H4 (cell line): ENCODE results near the gene RALGDS. TPM values are rescaled to one million over a fixed set of nuclear protein-coding genes. Genes with fewer than 3 reads are reported as not detected.

Source experiments
- DNase-seq: peaks from one replicate; pipeline ENCODE4 v3.0.0-alpha.2; 2015; ENCODE audit warnings: low spot score
- total RNA-seq: library from RNA; depleted of rRNA; stranded (reverse); fragments of >200 nt; shearing (Covaris generic); gene quantifications from 2 replicates; pipeline ENCODE4 v1.2.3, GENCODE V29; 2014

RALGDS gene
- total RNA-seq, 1 experiment from 2014 or later: 12.6 TPM

DNA sequence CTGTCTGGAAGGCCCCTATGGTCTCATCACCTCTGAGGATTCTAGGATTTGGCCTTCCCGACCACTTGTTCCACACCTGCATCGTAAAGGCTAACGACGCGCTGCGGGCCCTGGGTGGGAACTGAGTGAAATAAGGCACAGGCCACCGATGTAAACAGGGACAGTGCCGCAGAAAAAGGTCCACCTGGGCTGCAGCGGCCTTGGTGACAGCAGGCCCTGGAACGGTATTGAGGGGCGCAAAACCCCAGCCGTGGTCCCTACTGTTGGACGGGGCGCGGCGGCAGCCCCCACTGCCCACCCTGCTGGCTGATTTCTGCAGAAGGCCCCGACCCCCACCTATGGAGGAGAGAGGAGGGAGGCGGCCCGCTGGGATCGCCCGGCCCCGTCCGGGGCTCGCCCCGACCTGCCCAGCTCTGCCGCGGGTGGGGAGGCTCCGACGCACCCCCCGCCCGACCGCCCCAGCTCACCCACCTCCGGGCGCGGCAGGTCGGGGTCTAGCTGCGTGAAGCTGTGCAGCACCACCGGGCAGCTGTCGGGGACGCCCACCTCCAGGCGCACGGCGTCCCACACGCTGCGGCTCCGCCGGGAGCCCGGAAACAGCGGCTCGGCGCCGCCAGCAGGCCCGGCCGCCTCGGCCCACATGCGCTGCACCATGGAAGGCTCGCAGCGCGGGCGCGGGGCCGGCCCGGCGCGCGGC is 391 bp downstream of the RALGDS start:
- DNase-seq: no peak

DNA sequence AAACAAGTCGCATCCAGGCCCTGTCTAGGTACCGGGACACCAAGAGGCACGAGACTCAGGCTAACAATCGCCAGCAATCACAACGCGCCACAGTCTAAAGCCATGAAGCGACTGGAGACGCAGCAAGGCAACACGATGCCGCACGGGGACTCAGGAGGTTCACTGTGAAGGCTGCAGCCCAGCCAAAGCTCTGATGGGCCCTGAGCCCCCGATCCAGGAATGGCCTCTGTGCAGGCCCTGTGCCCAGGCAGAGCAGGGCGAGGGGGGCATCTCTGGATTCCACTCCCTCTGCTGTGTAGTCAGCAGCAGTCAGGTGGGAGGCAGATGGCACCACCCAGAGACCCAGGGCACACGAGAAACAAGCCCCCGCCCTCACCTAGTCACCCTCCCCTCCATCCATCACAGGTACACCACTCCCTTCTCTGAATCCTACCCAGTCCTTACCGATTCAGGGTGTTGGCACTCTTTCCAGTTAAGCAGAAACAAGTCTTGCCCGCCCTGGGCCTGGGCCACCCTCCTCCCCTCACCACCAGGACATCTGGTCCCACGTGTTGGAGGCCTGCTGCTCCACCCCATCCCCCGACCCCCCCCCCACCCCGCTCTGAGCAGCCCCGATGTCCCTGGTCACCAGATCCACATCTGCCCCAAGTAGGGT is 1.1 kb downstream of the RALGDS start:
- DNase-seq: no peak

DNA sequence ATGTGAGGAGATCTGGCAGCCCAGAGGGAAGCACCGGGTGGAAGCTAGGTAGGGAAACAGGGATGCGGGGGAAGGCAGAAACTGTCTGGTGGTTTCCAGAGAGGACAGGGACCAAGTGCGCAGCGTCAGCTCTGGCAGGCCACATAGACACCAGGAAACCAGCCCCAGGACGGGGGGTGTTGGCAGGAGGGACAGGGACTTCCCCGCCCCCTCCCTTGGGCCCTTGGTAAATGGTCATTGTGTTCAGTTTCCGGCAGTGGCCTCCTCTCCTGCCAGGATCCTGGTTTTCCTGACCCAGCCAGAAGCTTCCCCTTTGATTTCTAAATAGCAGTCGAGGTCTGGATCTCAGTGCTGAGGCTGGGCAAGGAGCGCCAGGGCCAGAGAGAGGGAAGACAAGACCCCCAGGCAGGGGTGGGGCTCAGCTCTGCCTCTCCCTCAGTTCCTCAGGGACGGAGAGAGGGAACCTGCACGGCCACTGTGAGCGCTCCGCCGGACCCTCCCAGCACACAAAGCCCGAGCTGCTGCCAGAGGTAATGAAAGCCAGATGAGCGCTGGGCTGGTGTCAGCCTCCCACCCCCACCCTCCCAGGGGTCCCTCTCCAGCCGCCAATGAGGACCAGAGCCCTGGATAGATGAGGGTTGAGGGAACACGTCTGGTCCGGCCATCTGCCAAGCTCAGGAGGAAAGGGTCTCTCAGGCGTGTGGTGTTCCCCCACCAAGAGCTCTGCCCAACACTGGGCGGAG is 1.8 kb downstream of the RALGDS start:
- DNase-seq: no peak

DNA sequence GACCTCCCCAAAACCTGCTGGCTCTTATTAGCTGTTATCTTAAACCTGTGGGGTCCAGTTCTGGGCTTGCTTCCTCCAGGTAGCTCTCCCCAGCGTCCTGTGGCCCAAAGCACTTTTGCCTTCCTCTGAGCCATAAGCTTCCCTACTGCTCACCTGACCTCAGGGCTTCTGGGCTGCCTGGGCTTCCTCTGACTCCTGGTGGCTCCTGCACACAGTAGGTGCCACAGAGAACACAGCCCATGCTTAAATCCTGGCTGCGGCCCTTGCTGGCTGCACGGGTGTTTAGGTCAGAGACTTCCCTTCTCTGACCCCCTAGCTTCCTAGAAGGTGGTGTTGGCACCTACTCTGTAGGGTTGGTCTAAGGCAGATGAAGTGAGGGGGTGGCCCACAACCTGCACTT is 2.5 kb downstream of the RALGDS start:
- no peak for DNase-seq

DNA sequence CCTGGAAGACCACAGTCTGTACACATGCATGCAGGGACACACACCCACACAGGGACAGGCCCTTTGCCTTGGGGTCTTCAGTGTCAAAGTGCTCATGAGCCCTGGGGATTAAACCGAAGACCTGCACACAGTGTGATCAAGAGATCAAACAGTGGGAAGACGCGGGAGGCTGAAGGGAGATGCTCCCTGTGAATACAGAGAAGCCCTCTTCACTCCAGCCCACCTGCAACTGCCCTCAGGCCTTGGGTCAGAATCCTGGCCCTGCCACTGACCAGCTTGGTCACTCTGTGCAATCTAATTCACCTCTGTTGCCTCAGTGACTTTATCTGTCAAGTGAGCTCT is 2.9 kb downstream of the RALGDS start:
- no peak for DNase-seq

DNA sequence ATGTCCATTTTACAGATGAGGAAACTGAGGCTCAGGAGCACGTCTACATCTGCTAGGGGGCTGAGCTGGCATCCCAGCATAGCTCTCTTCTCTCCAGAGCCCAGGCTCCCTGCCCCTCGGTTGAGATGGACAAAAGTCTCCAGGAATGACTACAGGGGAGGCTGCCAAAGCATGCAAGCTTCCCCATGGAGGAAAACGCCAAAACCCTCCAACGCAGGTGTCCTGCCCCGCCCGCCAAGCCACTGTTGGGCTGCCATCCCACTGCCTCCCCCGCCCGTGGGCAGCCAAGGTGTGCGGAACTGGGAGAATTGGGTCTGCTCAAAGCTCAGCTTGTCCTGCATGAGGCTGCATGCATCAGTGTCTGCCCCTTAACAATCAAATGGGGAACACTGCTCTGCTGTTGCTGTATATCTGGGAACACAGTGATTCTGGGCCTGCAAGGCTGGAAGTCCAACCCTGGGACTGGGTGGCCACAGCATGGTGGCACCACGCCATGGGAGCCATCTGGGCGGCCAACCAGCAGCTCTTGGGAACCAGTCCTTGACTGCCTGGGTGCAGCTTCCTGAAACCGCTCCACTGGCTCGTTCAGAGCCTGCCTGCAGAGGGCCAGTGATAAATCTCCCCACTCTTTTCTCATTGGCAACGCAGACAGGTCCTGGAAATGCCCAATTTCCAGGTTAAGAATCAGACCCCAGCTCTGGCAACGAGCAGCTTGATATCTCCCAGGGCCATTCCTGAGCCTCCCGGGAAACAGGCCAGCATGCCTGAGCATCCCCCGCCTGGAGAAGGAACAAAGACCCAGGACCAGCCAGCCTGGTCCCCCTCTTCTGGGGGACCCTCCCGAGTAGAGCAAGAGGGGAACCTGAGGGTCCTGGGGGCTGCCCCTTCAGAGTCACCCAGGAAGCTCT is 3.5 kb downstream of the RALGDS start:
- DNase-seq: no peak

DNA sequence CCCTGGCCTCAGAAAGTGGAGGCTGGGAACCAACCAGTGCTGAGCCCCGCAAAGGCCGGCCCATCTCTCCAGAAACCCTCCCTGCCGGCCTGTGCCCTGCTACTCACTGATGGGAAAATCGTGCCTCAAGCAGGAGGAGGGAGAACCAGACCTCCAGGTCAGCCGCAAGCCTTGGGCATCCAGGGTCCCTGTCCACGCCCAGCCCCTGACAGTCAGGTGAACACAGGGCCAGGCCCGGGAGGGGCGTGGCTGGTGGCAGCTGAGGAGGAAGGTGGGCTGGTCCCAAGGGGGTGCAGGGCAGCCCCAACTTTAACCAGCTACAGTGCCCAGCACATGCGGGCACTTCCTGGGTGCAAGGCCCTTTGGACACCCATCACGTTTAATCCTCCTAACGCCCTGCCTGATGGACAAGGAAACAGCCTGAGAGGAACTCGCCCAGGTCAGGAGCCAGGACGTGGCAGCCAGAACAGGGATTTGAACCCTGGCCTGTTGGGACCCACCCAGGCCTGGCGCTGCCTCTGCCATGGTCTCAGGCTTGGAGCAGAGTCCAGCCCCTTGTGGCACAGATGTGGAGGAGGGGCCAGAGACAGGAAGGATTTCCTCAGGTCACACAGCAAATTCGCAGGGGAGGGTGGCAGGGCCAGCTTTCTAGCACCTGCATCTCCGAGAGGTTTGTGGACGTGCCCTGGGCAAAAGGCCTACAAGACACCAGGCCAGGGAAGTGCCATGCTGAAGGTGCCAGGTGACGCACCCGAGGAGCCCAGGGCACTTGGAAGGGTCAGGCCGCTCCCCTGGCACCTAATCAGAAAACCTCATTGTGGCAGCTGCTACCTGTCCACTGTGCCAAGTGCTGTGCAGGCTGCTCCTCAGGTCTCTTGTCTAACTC is 4.5 kb downstream of the RALGDS start:
- DNase-seq: no peak

DNA sequence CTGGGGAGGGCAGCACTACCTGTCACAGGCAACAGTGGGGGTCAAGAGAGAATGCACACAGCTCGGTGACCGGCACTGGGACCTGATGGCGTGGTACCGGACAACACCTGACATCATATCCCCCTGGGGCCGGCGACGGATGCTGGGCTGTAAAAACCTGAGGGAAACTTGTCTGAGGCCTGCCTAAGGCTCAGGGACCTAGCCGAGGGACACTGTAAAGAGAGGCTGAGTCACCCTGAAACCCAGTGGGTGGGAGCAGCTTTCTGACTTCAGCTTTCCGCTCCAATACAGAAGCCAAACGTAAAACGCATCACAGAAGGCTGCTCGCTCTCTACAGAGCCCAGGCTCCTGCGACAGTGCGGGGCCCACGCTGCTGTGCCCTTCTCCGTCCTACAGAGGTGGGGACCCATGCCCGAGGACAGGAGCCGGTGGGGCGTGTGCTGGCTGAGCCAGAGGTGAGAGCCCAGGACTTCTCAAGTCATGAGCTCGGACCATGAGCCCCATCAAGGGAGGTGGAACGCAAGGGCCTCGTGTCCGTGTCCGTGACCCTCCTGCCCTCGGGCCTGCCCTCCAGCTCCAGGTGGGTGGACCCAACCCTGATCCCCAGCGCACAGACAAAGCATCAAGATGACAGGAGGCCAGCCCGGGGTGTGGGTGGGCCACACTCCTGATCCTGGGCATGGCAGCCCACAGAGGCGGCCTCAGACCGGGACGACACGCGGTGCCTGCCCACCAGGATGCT is 5.3 kb downstream of the RALGDS start:
- DNase-seq: no peak

DNA sequence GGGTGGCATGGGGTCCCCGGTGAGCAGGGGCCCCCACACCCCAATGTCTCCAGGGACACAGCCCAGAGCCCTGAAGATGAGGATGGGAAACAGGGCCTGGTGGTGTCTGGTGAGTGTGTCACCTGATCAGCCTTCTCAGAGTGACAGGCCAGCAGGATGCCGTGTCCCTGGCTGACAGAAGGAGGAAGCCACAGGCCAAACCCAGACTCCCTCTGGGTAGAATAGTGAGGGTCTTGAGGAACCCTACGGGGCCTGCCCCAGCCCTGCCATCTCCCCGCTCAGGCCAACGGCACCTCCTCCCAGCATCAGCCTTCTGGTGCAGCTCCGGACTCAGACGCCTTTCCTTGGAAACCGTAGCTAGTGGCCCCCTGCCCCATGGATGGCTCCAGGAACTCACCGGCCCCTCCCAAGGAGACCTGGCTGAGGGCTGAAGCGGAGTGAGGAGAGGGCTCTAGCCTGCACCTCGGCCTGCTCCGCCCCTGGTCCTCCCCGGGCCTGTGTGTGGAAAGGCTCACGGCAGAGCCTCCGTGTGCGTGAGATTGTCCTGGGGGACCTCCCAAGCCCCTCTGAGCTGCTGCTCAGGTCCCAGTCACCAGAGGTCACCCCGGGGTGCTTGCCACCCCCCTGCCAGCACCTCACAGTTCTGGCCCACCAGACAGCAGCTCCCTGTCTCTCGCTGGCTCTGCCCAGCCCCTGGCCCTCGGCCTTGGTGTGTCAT is 6.0 kb downstream of the RALGDS start:
- no peak for DNase-seq

DNA sequence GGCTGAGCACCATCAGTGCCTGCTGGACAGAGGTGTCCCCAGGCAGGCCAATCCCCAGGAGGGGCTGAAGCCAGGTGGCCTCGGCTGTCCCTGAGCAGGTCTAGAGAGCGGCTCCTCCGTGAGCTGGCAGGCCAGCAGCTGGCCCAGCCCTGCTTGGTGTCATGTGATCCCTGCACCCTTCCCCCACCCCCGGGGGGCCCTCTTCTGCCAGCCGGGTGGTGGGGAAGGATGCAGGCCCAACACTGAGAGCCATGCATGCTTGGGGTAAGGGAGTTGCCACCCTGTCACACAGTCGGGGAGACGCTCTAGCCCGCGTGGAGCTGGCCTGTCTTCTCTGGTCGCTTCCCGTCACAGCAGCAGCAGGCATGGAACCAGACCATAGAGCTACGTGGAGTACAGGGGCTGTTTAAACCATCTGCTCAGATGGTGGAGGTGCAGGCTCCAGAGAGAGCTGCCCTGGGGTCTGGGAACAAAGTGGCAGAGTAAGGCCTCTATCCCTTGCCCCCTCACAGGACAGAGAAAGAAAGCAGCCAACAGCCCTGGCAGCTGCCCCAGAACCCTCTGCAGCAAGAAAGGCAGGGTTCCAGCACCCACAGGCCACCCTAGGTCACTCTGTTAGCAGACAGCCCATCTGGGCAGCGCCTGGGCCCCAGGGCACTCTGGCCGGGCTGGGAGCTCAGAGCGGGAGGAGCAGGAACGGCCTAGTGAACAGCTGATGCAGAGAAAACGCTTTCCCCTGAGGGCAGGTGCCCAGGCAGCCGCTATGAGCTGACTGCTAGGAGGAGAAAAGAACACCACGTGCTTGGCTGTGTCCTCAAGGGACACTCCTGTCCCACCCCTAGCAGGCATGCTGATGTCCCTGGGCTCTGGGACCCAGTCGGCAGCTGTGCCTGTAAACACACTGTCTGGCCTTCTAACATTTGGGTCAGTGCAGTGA is 6.8 kb downstream of the RALGDS start:
- DNase-seq: peak; percentile 52

DNA sequence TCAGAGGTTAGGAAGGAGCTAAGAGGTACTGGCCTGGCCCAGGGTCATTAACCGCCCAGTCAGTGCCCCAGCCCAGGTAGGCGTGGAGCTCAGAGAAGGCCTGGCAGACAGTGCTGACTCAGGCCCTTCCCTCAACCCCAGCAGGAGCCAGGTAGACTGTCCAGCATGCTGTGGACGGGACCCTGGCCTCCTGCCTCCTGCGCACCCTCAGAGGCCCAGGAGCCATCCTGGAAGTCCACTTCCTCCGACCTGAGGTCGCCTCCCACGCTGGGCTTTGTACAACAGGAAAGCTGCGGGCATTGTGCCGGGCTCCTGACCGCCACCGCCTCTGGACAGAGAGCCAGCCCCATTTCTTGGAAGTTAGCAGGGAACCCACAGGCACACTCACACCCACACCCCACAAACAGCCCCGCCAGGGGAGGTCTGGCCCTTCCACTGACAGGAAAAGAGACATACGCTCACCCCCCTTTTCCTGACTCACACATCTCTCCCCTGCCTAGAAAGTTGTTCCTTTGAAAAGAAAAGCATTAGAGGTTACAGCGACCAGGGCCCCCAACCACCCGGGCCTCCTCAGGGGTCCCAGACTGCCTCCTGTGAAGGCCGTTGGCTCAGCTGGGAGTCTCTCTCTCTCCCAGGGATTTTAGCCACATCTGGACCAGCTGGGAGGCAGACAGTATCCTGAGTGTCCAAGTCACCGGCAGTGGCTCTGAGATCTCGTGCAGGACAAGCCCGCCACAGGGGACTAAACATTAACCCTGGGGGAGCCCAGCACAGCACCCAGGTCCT is 7.7 kb downstream of the RALGDS start:
- no peak for DNase-seq

DNA sequence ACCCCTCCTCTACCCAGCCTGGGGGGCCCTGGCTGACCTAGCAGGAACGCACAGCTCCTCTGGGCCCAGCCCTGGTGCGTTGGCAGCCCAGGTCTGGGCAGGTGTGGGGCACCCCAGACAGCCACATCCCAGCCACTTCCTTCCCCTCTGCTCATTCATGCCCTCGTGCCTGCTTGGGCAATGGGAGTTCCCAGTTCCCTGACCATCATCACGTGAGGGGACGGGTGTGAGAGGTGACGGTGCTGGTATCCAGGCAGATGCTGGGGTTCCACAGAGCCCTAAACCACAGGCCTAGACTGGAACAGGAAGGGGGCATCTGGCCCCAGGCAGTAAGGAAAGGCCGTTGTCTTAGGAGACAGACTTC is 8.4 kb downstream of the RALGDS start:
- no peak for DNase-seq

DNA sequence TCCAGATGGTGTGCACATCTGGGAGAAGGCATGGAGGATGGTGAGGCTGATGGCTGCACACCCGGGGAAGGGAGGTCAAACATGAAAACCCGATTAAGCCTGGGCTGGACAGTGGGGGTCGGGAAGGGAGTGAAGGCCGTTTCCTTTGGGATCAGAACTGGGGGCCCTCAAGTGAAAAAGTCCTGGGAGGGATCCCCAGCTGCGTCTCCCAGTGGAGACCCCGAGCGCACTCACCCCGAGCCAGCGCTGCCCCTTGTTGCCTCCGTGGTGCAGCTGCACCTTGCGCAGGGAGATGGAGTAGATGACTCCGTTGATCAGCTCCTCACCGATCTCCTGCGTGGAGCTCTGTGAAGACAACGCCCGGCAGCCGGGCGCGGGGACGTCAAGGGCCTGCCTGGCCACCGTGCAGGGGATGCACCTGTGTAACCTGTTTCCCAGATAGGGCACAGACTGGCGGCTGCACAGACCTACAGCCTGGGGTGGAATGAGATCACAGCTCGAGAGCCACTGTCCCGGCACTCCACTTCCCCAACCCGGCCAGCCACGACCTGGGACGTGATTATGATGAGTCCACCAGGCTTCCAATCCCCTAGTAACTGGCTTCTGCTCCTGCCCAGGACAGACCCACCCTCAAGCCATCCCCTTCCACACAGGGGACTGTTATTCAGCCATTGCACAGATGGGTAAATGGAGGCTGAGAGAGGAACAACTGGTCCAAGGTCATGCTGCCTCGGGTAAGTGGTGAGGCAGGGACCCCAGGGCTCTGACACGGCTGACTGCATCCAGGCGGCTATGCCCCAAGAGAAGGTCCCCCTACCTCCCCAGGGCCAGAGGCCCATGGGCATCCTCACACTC is 9.0 kb downstream of the RALGDS start:
- DNase-seq: no peak

DNA sequence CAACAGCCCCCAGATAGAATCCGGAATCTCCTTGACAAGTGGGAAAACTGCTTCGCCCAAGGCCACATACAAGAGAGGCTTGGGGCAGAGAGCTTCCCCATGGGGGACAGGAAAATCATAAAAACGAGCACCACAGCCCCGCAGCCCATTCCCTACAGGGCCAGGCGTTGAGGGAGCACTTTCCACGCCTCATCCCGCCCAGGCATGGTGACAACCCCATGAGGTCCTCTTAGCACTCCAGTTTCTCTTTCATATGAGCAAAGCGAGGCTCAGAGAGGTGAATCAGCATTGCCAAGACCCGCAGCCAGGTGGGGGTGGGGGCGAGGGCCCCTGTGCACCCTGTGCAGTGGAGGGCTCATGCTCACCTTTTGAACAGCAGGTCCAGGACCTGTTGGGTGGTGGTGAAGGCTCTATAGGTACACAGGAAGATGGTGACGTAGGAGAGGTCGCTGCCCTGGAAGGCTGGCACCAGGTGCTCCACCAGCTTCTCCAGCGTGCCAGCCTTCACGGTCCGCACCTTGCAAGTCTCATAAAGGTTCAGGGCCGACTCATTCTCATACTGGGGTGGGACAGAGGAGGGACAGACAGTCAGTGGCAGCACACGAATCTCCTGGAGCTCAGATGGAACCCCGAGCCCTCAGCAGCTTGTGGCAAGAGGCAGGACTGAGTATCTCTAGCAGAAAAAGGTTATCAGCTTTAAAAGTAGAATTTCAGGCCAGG is 10.9 kb downstream of the RALGDS start:
- DNase-seq: no peak

DNA sequence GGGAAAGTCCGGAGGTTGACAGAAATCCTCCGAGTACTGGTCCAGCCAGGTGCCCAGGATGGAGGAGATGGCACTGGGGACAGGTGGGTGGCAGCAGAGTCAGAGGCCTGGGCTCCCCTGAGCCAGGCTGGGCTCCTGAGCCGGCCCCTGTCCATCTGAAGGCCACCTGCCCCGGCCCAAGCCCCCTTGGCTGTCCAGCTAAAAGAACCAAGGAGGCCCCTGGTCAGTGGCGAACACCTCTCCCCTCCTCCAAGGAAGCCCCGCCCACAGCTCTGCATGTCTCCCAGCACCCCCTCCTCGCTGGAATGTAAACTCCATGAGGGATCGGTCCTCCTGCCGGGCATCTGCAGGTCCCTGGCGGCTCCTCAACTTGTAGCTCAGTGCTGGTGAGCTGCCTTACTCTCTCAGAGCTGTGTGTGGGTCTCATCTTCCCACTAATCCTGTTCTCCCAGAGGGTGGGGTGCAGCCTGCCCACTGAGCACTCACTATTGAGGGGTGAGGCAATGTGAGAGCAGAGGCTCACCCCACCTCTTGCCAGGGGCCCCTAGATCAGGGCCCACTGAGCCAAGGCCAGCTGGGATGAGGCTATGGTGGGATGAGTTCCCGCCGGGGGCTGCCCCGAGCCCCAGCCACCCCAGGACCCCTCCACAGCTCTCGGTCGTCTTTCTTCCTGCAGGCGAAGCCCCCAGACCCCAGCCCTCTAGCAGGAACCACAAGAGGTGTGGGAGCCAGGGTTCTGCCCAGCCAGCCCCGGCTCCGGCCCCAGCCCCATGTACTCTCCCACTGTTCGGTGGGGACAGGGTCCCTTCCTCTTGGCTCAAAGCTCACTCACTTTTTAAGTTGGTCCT is 12.0 kb downstream of the RALGDS start:
- DNase-seq: no peak
